Endothelial cell of umbilical vein (primary cell): ENCODE measurements around the gene AJAP1.

Source experiments
- CTCF ChIP-seq, 2 donors: IDR thresholded peaks; 1 replicate in 1 of 2; 2 replicates in 1 of 2; pipeline ENCODE4 v1.5.1; 2011; ENCODE audit warnings: low read length in 2 of 2, mild to moderate bottlenecking in 2 of 2, moderate library complexity in 2 of 2, control low read depth in 1 of 2, inconsistent platforms in 1 of 2, low read depth in 1 of 2; ENCODE audit not compliant: insufficient read depth in 1 of 2; ENCODE audit errors: extremely low read depth in 1 of 2
- EZH2 ChIP-seq: IDR thresholded peaks from 2 replicates; pipeline ENCODE4 v1.6.1; 2012; ENCODE audit warnings: borderline replicate concordance, low read depth, mild to moderate bottlenecking, moderate library complexity, low read length, inconsistent platforms; ENCODE audit not compliant: severe bottlenecking
- GATA2 ChIP-seq: IDR thresholded peaks from 2 replicates; pipeline ENCODE4 v1.7.0; 2011; ENCODE audit warnings: low read depth, mild to moderate bottlenecking, moderate library complexity, mixed read lengths, low read length; ENCODE audit not compliant: insufficient read length, insufficient read depth
- JUN ChIP-seq: IDR thresholded peaks from 2 replicates; pipeline ENCODE4 v1.6.1; 2011; ENCODE audit warnings: borderline replicate concordance, low read depth; ENCODE audit not compliant: insufficient read length, insufficient read depth
- MAX ChIP-seq: IDR thresholded peaks from 2 replicates; pipeline ENCODE4 v1.6.1; 2011; ENCODE audit not compliant: insufficient read depth, insufficient read length
- MYC ChIP-seq: IDR thresholded peaks from one replicate; pipeline ENCODE4 v1.6.1; 2011; ENCODE audit warnings: mild to moderate bottlenecking, low read depth, low read length
- POLR2A ChIP-seq: IDR thresholded peaks from 2 replicates; pipeline ENCODE4 v1.6.1; 2012; ENCODE audit warnings: low read depth, mild to moderate bottlenecking, control low read depth, low read length
- POLR2AphosphoS5 ChIP-seq: IDR thresholded peaks from 2 replicates; pipeline ENCODE4 v1.6.1; 2012; ENCODE audit warnings: low read depth, mild to moderate bottlenecking, control low read depth, low read length, moderate library complexity; ENCODE audit not compliant: insufficient read depth

- TF ChIP-seq CTCF (IDR thresholded peaks at IDR 0.05; ENCODE audit: extremely low read depth in 1 of 2, insufficient read depth in 1 of 2, low read depth in 1 of 2, low read length in 2 of 2) = no peak
- TF ChIP-seq POLR2AphosphoS5 = no peak
- TF ChIP-seq MAX = no peak
- TF ChIP-seq EZH2 = no peak
- no peak for TF ChIP-seq GATA2
- no peak for TF ChIP-seq POLR2A
- no peak for TF ChIP-seq MYC
- no peak for TF ChIP-seq JUN
Measured at GRCh38 chr1:4675454-4676186, 21.2 kb downstream of the AJAP1 start.
